Posterior vena cava (tissue), 2 donors: Measurements from ENCODE around the gene DGKG. TPM values are rescaled to one million over a fixed set of nuclear protein-coding genes. Genes with fewer than 3 reads are reported as not detected.
A peak's percentile ranks its signal among the peaks of the same experiment; 100 is the strongest.

Experiments
- DNase-seq: peaks from one replicate; pipeline ENCODE4 v3.0.0-alpha.2; 2020; ENCODE audit warnings: low spot score
- intact Hi-C, 2 donors: fragments of 100-400 bp; cut with DNase I; formaldehyde crosslinking; loops; one replicate each; pipeline versions ENCODE4 v1.14.1 to v1.14.2; 2022 to 2023
- long read RNA-seq, 2 donors: library from polyadenylated mRNA; unstranded; transcript quantifications; one replicate each; pipeline ENCODE4 v2.0.0, GENCODE V29; 2020 to 2021
- total RNA-seq, 2 donors: library from RNA; stranded (reverse); fragmentation: NEBNext Ultra II Directional; extraction: Animal tissue kit (Norgen Biotek cat#: 25700); gene quantifications; one replicate each; pipeline ENCODE4 v1.2.1, GENCODE V29; 2021
- donor health status: DM: yes; HTN: yes; CAD: no.
- donor health status: DM: yes; HTN: yes; CAD: no.

The DGKG gene
- 10 to 100 TPM; 16.7 to 18.2 TPM for total RNA-seq
- long read RNA-seq, donor 1, partial matches to known transcripts, result 4 of 13 reads
- long read RNA-seq, donor 1, other reads (novel, unspliced or antisense), result 9 of 13 reads
- long read RNA-seq, donor 2, partial matches to known transcripts, result 4 of 13 reads
- long read RNA-seq, donor 2, other reads (novel, unspliced or antisense), result 9 of 13 reads

GRCh38 chr3:186361762-186362536, at the start of gene DGKG:
DGKG (minus strand) TSS chr3:186362234; CDS start chr3:186320459, 41,775 bp downstream.
- intact Hi-C loops, result loop anchor here in 1 of 2 donors (5.0 kb wide), 1 partner anchor 55 kb away; no protein-coding TSS in a partner anchor
- DNase-seq, result peak; percentile 89

GRCh38 chr3:186411089-186411488, 49.1 kb upstream of the DGKG start:
- intact Hi-C loops, result no loop called here
- no peak for DNase-seq

- intact Hi-C loops, result loop anchor here in 1 of 2 donors (5.0 kb wide), 1 partner anchor 1865 kb away; no protein-coding TSS in a partner anchor
- DNase-seq, result no peak
Observed at GRCh38 chr3:186406669-186407635, 44.9 kb upstream of the DGKG start.

- intact Hi-C loops, result no loop called here
- no peak for DNase-seq
Observed at GRCh38 chr3:186401556-186401955, 39.5 kb upstream of the DGKG start.

- no peak for DNase-seq
- intact Hi-C loops, result no loop called here
Observed at GRCh38 chr3:186400662-186401061, 38.6 kb upstream of the DGKG start.

- DNase-seq, result no peak
- intact Hi-C loops, result no loop called here
Observed at GRCh38 chr3:186400026-186400425, 38.0 kb upstream of the DGKG start.

GRCh38 chr3:186394566-186395217, 32.7 kb upstream of the DGKG start:
- intact Hi-C loops, result no loop called here
- DNase-seq, result no peak

GRCh38 chr3:186386883-186387560, 25.0 kb upstream of the DGKG start:
- intact Hi-C loops, result no loop called here
- DNase-seq, result no peak

GRCh38 chr3:186385856-186386602, 24.0 kb upstream of the DGKG start:
- intact Hi-C loops, result no loop called here

GRCh38 chr3:186383026-186383993, 21.3 kb upstream of the DGKG start:
- intact Hi-C loops, result no loop called here
- no peak for DNase-seq

More at GRCh38 chr3:186385856-186386602, 24.0 kb upstream of the DGKG start:
- DNase-seq, result no peak

GRCh38 chr3:186382217-186382885, 20.3 kb upstream of the DGKG start:
- DNase-seq, result no peak
- intact Hi-C loops, result no loop called here

- intact Hi-C loops, result no loop called here
- no peak for DNase-seq
Observed at GRCh38 chr3:186381424-186382216, 19.6 kb upstream of the DGKG start.

GRCh38 chr3:186380622-186381380, 18.8 kb upstream of the DGKG start:
- DNase-seq, result no peak
- intact Hi-C loops, result no loop called here

- intact Hi-C loops, result no loop called here
Observed at GRCh38 chr3:186375443-186375842, 13.4 kb upstream of the DGKG start.

GRCh38 chr3:186374376-186374775, 12.3 kb upstream of the DGKG start:
- no peak for DNase-seq
- intact Hi-C loops, result no loop called here

More at GRCh38 chr3:186375443-186375842, 13.4 kb upstream of the DGKG start:
- no peak for DNase-seq
